Measurements from ENCODE around the gene TMEM74B.

DNA sequence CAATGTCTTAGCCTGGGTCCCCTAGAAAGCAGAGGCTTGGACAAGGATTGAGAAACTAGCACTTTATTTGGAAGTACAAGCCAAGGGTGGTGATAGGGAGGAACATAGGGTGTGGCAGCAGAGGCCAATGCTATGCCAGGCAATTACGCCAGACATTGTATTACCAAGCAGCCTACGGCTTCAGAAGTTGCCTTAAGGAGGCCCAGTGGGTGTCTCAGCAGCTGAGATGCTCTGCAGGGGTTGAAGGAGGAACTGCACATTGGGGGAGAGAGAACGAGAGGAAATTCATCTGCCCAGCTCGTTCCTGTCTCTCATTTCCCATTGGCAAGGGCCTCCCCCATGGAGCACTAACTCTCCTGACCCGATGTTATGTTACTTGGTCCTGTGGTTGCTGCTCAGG is 19.3 kb upstream of the TMEM74B start:
- TF ChIP-seq, protein P1, sequence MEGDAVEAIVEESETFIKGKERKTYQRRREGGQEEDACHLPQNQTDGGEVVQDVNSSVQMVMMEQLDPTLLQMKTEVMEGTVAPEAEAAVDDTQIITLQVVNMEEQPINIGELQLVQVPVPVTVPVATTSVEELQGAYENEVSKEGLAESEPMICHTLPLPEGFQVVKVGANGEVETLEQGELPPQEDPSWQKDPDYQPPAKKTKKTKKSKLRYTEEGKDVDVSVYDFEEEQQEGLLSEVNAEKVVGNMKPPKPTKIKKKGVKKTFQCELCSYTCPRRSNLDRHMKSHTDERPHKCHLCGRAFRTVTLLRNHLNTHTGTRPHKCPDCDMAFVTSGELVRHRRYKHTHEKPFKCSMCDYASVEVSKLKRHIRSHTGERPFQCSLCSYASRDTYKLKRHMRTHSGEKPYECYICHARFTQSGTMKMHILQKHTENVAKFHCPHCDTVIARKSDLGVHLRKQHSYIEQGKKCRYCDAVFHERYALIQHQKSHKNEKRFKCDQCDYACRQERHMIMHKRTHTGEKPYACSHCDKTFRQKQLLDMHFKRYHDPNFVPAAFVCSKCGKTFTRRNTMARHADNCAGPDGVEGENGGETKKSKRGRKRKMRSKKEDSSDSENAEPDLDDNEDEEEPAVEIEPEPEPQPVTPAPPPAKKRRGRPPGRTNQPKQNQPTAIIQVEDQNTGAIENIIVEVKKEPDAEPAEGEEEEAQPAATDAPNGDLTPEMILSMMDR (IDR thresholded peaks at IDR 0.05) = no peak
- TF ChIP-seq EZH2 (IDR thresholded peaks at IDR 0.05; ENCODE audit: borderline replicate concordance, insufficient read depth, low read depth, low read length, poor library complexity, severe bottlenecking) = no peak
